ENCODE measurements around the gene PRICKLE3.
"Not testable (repeated sequence)": the region's sequence is repeated elsewhere in the genome, so short reads cannot be mapped to it uniquely, and the experiment has no call there.

The PRICKLE3 gene

DNA sequence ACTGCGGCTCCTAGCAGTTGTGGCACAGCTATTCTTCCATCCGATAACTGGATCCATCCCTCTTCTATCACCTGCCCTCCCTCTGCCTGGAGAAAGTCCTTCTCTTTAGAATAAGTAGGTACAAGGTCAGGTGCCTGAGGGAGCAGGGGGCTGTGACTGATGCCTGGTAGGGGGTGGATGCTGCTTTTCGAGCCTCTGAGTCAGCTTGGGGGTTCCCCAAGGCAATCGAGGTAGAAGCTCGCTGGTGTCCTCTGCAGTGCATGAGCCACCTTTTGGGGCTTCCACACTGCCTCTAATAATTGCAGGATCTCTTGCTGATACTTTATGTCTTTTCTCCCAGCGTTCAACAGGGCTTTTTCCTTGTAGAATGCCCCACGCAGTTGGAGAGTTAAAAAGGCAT lies 43.0 kb downstream of the PRICKLE3 start:
- not testable (repeated sequence) for H3K36me3 Mint-ChIP-seq (ENCODE audit: low read depth); H3K27ac Mint-ChIP-seq; H3K4me1 Mint-ChIP-seq; H3K27me3 Mint-ChIP-seq; DNase-seq; H3K4me3 Mint-ChIP-seq; H3K9me3 Mint-ChIP-seq; ATAC-seq

DNA sequence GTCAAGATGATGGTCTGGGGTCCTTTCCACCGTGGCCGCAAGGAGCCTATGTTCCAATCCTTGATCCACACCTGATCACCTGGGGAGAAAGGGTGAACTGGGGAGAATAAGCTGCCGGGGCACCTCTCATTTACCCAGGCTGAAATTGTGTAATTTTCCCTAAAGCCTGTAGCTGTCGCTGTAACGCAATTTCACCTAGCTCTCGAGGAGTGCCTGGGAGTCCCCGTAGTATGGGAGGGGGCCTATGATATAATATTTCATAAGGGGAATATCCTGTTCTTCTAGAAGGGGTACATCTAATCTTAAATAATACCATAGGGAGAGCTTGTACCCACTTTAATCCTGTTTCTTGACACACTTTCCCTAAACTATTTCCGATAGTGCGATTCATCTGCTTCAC lies 43.9 kb downstream of the PRICKLE3 start:
- ATAC-seq; H3K27ac Mint-ChIP-seq; DNase-seq; H3K4me3 Mint-ChIP-seq; H3K9me3 Mint-ChIP-seq; H3K36me3 Mint-ChIP-seq (ENCODE audit: low read depth); H3K27me3 Mint-ChIP-seq; H3K4me1 Mint-ChIP-seq: not testable (repeated sequence)

DNA sequence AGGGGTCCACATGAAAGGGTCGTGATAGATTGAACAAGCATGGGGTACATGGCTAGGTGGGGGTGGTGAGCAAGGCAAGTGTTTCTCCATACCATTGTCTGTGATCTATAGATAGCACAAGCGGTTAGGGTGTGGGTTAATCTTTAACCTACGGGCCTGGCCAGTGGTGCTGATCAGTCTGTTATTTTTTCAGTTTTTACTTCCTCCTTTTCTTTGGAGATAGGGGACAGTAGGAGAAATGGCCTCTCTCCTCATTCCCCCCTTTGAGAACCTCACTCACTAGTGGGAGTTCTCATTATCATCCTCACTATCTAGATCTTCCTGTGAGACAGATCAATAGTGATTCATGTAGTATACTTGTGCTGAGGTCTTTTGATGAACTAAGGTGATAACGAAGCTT lies 46.5 kb downstream of the PRICKLE3 start:
- H3K27me3 Mint-ChIP-seq = no peaks in the 10 kb centered on the region
- no peaks in the 10 kb centered on the region for H3K4me1 Mint-ChIP-seq
- no peaks in the 10 kb centered on the region for H3K36me3 Mint-ChIP-seq (ENCODE audit: low read depth)
- DNase-seq (no peak), ATAC-seq (no peak)
- H3K27ac Mint-ChIP-seq = no peak overlapping the region
- H3K9me3 Mint-ChIP-seq = peaks cover 3% of the 10 kb centered on the region
- no peak overlapping the region for H3K4me3 Mint-ChIP-seq

DNA sequence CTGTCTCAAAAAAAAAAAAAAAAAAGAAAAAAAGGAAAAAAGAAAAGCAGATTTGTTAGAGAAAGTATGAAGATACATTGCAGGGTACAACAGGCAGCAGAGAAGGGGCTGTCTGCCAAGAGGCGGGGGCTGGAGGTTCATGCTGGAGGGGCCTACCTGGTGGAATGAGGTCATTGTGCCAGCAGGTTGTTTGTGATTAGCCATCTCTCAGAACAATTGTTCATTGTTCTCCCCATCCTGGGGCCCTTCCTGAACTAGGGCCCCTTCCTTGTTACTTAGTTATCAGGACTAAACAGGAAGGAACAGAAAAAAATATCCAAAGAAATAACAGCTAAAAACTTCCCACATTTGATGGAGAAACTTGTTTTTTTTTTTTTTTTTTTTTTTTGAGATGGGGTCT lies 48.7 kb downstream of the PRICKLE3 start:
- H3K9me3 Mint-ChIP-seq = peaks cover 3% of the 10 kb centered on the region
- ATAC-seq (no peak), DNase-seq (no peak)
- no peaks in the 10 kb centered on the region for H3K27me3 Mint-ChIP-seq
- H3K4me1 Mint-ChIP-seq = no peaks in the 10 kb centered on the region
- H3K27ac Mint-ChIP-seq = no peak overlapping the region
- no peak overlapping the region for H3K4me3 Mint-ChIP-seq
- no peaks in the 10 kb centered on the region for H3K36me3 Mint-ChIP-seq (ENCODE audit: low read depth)

DNA sequence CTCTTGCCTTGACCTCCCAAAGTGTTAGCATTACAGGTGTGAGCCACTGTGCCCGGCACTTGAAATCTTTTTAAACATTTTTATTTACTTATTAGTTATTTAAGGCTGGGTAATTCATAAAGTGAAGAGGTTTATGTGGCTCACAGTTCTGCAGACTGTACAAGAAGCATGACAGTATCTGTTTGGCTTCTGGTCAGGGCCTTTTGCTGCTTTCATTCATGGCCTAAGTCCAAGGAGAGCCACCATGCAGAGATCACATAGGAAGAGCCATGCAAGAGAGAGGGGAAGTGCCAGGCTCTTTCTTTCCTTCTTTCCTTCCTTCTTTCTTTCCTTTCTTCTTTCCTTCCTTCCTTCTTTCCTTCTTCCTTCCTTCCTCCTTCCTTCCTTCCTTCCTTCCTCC lies 52.4 kb downstream of the PRICKLE3 start:
- no peaks in the 10 kb centered on the region for H3K4me1 Mint-ChIP-seq
- H3K4me3 Mint-ChIP-seq = no peak overlapping the region
- no peaks in the 10 kb centered on the region for H3K9me3 Mint-ChIP-seq
- no peak for ATAC-seq
- H3K36me3 Mint-ChIP-seq (ENCODE audit: low read depth) = peaks cover 2% of the 10 kb centered on the region
- H3K27ac Mint-ChIP-seq = no peak overlapping the region
- no peak for DNase-seq
- H3K27me3 Mint-ChIP-seq = no peaks in the 10 kb centered on the region

DNA sequence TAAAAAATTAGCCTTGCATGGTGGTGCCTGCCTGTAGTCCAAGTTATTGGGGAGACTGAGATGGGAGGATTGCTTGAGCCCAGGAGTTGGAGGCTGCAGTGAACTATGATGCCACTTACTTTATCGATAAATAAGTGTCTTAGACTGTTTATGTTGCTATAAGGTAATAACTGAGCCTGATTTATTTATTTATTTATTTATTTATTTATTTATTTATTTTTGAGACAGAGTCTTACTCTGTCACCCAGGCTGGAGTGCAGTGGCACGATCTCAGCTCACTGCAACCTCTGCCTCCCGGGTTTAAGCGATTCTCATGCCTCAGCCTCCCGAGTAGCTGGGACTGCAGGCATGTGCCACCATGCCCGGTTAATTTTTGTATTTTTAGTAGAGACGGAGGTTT lies 53.9 kb downstream of the PRICKLE3 start:
- not testable (repeated sequence) for DNase-seq; H3K27ac Mint-ChIP-seq; H3K4me3 Mint-ChIP-seq; H3K36me3 Mint-ChIP-seq (ENCODE audit: low read depth); H3K4me1 Mint-ChIP-seq; H3K27me3 Mint-ChIP-seq; ATAC-seq; H3K9me3 Mint-ChIP-seq

DNA sequence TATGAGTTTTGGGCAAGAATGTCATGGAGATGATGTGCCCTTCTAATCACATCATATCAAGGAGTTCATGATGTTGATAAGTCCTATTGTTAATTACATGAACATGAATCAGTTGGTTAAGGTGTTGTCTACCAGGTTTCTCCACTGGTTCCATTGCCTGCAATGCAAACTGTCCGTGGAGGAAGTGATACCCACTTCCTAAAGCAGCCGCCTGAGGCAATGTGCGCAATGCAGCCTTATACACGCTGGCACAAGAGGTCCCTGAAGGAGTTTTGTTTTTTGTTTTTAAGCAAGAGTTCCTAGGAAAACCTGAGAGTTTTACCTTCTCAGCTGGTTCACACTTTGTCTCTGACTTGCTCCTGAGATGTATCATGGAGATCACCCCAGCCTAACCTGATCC lies 56.7 kb downstream of the PRICKLE3 start:
- Mint-ChIP-seq H3K27ac (no peak overlapping the region), H3K9me3 (no peaks in the 10 kb centered on the region), H3K36me3 (ENCODE audit: low read depth) (peaks cover 2% of the 10 kb centered on the region), H3K4me1 (no peaks in the 10 kb centered on the region), H3K4me3 (no peak overlapping the region), H3K27me3 (no peaks in the 10 kb centered on the region)
- DNase-seq (no peak), ATAC-seq (no peak)

DNA sequence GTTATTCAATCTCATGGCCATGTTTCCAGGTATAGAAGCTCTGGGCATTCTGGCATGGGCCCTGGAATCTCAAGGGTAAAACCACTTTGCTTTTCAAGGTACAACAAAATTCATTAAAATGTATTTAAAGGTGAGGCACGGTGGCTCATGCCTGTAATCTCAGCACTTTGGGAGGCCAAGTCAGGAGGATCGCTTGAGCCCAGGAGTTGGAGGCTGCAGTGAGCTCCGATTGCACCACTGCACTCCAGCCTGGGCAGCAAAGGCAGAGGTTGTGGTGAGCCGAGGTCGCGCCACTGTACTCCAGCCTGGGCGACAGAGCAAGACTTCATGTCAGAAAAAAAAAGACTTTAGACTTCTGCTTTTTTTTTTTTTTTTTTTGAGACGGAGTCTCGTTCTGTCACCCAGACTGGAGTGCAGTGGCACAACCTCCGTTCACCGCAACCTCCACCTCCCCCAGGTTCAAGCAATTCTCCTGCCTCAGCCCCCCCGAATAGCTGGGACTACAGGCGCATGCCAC lies 58.4 kb downstream of the PRICKLE3 start:
- H3K36me3 Mint-ChIP-seq (ENCODE audit: low read depth); H3K9me3 Mint-ChIP-seq; H3K4me1 Mint-ChIP-seq; ATAC-seq; DNase-seq; H3K4me3 Mint-ChIP-seq; H3K27me3 Mint-ChIP-seq; H3K27ac Mint-ChIP-seq: not testable (repeated sequence)

All from activated naive CD8-positive, alpha-beta T cell treated with anti-CD3 and anti-CD28 coated beads, Interleukin-2, amount 50 U/mL, for 24 hours (primary cell).